ENCODE results near the gene COL4A2.

COL4A2 gene

GRCh38 chr13:110337247-110337646 is 30.2 kb downstream of the COL4A2 start:
- DNase-seq (ENCODE audit: extremely low spot score): no peak
- POLR2A ChIA-PET: interaction anchor here (0.5 kb wide), 1 partner anchor 31 kb away, joined by 3 read pairs; no protein-coding TSS in a partner anchor
- CTCF ChIA-PET: no interaction called here
- no peak for TF ChIP-seq SP1 (IDR thresholded peaks at IDR 0.05)
- no peak for TF ChIP-seq ZNF384 (IDR thresholded peaks at IDR 0.05)
- no peak for TF ChIP-seq LEF1 (IDR thresholded peaks at IDR 0.05; ENCODE audit: borderline replicate concordance)
- no peak for TF ChIP-seq NFRKB (IDR thresholded peaks at IDR 0.05)
- TF ChIP-seq HDGF (IDR thresholded peaks at IDR 0.05; ENCODE audit: borderline replicate concordance): no peak
- TF ChIP-seq FOXA1 (IDR thresholded peaks at IDR 0.05): no peak
- TF ChIP-seq CTBP1 (IDR thresholded peaks at IDR 0.05; ENCODE audit: borderline replicate concordance): no peak
- no peak for TF ChIP-seq SUZ12 (IDR thresholded peaks at IDR 0.05)
- TF ChIP-seq, protein P1, sequence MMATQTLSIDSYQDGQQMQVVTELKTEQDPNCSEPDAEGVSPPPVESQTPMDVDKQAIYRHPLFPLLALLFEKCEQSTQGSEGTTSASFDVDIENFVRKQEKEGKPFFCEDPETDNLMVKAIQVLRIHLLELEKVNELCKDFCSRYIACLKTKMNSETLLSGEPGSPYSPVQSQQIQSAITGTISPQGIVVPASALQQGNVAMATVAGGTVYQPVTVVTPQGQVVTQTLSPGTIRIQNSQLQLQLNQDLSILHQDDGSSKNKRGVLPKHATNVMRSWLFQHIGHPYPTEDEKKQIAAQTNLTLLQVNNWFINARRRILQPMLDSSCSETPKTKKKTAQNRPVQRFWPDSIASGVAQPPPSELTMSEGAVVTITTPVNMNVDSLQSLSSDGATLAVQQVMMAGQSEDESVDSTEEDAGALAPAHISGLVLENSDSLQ (IDR thresholded peaks at IDR 0.05): no peak
- no peak for TF ChIP-seq TARDBP (IDR thresholded peaks at IDR 0.05)
- no peak for TF ChIP-seq L3MBTL2 (conservative IDR thresholded peaks at IDR 0.05)
- TF ChIP-seq ELF4 (IDR thresholded peaks at IDR 0.05): no peak
- TF ChIP-seq ARNT (IDR thresholded peaks at IDR 0.05): no peak
- TF ChIP-seq BHLHE40 (IDR thresholded peaks at IDR 0.05; ENCODE audit: borderline replicate concordance): no peak

GRCh38 chr13:110338441-110339101 is 31.5 kb downstream of the COL4A2 start:
- ChIA-PET POLR2A (interaction anchor here (0.7 to 1.3 kb wide), 3 partner anchors 9 to 193 kb away, joined by 3 to 5 read pairs (median 4); partner anchors contain the start of genes COL4A1 and COL4A2), CTCF (interaction anchor here (1.0 to 1.1 kb wide), 2 partner anchors 11 to 92 kb away, joined by 3 read pairs; no protein-coding TSS in a partner anchor)
- no peak for TF ChIP-seq BHLHE40 (IDR thresholded peaks at IDR 0.05; ENCODE audit: borderline replicate concordance)
- TF ChIP-seq FOXK2 (IDR thresholded peaks at IDR 0.05): no peak
- no peak for TF ChIP-seq FOXA1 (IDR thresholded peaks at IDR 0.05)
- no peak for TF ChIP-seq HDGF (IDR thresholded peaks at IDR 0.05; ENCODE audit: borderline replicate concordance)
- no peak for TF ChIP-seq LEF1 (IDR thresholded peaks at IDR 0.05; ENCODE audit: borderline replicate concordance)
- TF ChIP-seq L3MBTL2 (conservative IDR thresholded peaks at IDR 0.05): no peak
- TF ChIP-seq SUZ12 (IDR thresholded peaks at IDR 0.05): no peak
- TF ChIP-seq CTBP1 (IDR thresholded peaks at IDR 0.05; ENCODE audit: borderline replicate concordance): no peak
- no peak for TF ChIP-seq ZNF384 (IDR thresholded peaks at IDR 0.05)
- no peak for TF ChIP-seq ELF4 (IDR thresholded peaks at IDR 0.05)
- TF ChIP-seq NFRKB (IDR thresholded peaks at IDR 0.05): no peak
- TF ChIP-seq FOXM1 (IDR thresholded peaks at IDR 0.05; ENCODE audit: borderline replicate concordance): no peak
- TF ChIP-seq SP1 (IDR thresholded peaks at IDR 0.05): no peak
- TF ChIP-seq ARNT (IDR thresholded peaks at IDR 0.05): no peak
- TF ChIP-seq, protein P1 (IDR thresholded peaks at IDR 0.05): no peak
- DNase-seq (ENCODE audit: extremely low spot score): no peak

DNA sequence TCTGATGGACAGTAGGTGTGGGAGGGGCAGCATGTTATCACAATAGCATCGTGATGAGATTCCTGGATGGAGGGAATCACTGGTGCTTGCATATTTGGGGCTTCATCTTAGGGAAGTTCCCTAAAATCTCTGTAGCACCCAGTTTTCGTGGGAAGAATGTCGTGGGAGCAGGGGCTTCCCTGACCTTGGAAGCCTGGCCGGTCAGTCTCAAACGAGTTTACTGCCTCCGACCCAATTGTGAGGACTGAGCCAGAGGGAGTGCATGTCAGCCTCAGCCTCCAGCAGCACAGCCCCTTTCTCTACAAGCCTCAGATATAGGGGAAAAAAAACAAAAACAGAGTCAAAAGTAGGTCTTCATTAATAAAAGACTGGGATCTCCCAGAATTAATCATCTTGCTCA is 32.2 kb downstream of the COL4A2 start:
- no peak for DNase-seq (ENCODE audit: extremely low spot score)
- TF ChIP-seq ELF4 (IDR thresholded peaks at IDR 0.05) (no peak), FOXA1 (IDR thresholded peaks at IDR 0.05) (no peak), ZNF384 (IDR thresholded peaks at IDR 0.05) (no peak)
- POLR2A ChIA-PET: interaction anchor here (1.2 to 1.3 kb wide), 2 partner anchors 9 to 32 kb away, joined by 4 to 5 read pairs; partner anchors contain the start of genes COL4A1 and COL4A2
- CTCF ChIA-PET: interaction anchor here (1.0 to 1.1 kb wide), 2 partner anchors 12 to 93 kb away, joined by 3 read pairs; no protein-coding TSS in a partner anchor

- TF ChIP-seq FOXK2 (IDR thresholded peaks at IDR 0.05) (no peak), ARNT (IDR thresholded peaks at IDR 0.05) (no peak), TARDBP (IDR thresholded peaks at IDR 0.05) (no peak), SP1 (IDR thresholded peaks at IDR 0.05) (no peak), ELF4 (IDR thresholded peaks at IDR 0.05) (no peak), CTBP1 (IDR thresholded peaks at IDR 0.05; ENCODE audit: borderline replicate concordance) (no peak), BHLHE40 (IDR thresholded peaks at IDR 0.05; ENCODE audit: borderline replicate concordance) (no peak), SUZ12 (IDR thresholded peaks at IDR 0.05) (no peak), L3MBTL2 (conservative IDR thresholded peaks at IDR 0.05) (no peak)
- DNase-seq (ENCODE audit: extremely low spot score): no peak
- POLR2A ChIA-PET: no interaction called here
- CTCF ChIA-PET: no interaction called here
These were observed 33.0 kb downstream of the COL4A2 start for GRCh38 chr13:110339975-110340550.

- DNase-seq (ENCODE audit: extremely low spot score): no peak
- POLR2A ChIA-PET: no interaction called here
- no peak for TF ChIP-seq SUZ12 (IDR thresholded peaks at IDR 0.05)
- no peak for TF ChIP-seq TARDBP (IDR thresholded peaks at IDR 0.05)
- no peak for TF ChIP-seq NFRKB (IDR thresholded peaks at IDR 0.05)
- TF ChIP-seq L3MBTL2 (conservative IDR thresholded peaks at IDR 0.05): no peak
- no peak for TF ChIP-seq SP1 (IDR thresholded peaks at IDR 0.05)
- TF ChIP-seq FOXA1 (IDR thresholded peaks at IDR 0.05): no peak
- TF ChIP-seq CTBP1 (IDR thresholded peaks at IDR 0.05; ENCODE audit: borderline replicate concordance): no peak
- TF ChIP-seq, protein P1 (IDR thresholded peaks at IDR 0.05): no peak
- TF ChIP-seq FOXM1 (IDR thresholded peaks at IDR 0.05; ENCODE audit: borderline replicate concordance): no peak
- no peak for TF ChIP-seq LEF1 (IDR thresholded peaks at IDR 0.05; ENCODE audit: borderline replicate concordance)
- TF ChIP-seq ELF4 (IDR thresholded peaks at IDR 0.05): no peak
- TF ChIP-seq ZNF384 (IDR thresholded peaks at IDR 0.05): no peak
- no peak for TF ChIP-seq ARNT (IDR thresholded peaks at IDR 0.05)
- TF ChIP-seq FOXK2 (IDR thresholded peaks at IDR 0.05): no peak
- no peak for TF ChIP-seq BHLHE40 (IDR thresholded peaks at IDR 0.05; ENCODE audit: borderline replicate concordance)
- TF ChIP-seq HDGF (IDR thresholded peaks at IDR 0.05; ENCODE audit: borderline replicate concordance): no peak
- CTCF ChIA-PET: interaction anchor here (0.9 to 1.5 kb wide), 2 partner anchors 13 to 71 kb away, joined by 4 to 5 read pairs; no protein-coding TSS in a partner anchor
These were observed 33.8 kb downstream of the COL4A2 start for GRCh38 chr13:110340812-110341444.
